Gastrocnemius medialis (tissue), 4 donors: ENCODE measurements around the gene SLC1A4. TPM values are rescaled to one million over a fixed set of nuclear protein-coding genes. Genes with fewer than 3 reads are reported as not detected.

Experiments
- ATAC-seq, 2 donors: fragments of 150-250 bp; one replicate each; pipeline ENCODE4 v1.9.1; 2016
- DNase-seq, 2 donors: peaks; one replicate each; pipeline ENCODE4 v3.0.0-alpha.2; 2019
- H3K27ac ChIP-seq, 4 donors: fragments of 200-600 bp; sonication (generic); 1 replicate in 1 of 4; 2 replicates in 3 of 4; pipeline ENCODE4 v1.5.1; 2016 to 2018; ENCODE audit warnings: mild to moderate bottlenecking in 2 of 4, moderate library complexity in 1 of 4
- H3K27me3 ChIP-seq, 3 donors: fragments of 200-600 bp; sonication (generic) in 2 of 3; 1 replicate in 1 of 3; 2 replicates in 2 of 3; pipeline versions ENCODE4 v1.5.1 to v1.6.0; 2016 to 2019; ENCODE audit warnings: mild to moderate bottlenecking in 1 of 3, moderate library complexity in 1 of 3
- H3K36me3 ChIP-seq, 2 donors: fragments of 200-600 bp; sonication (generic) in 1 of 2; one replicate each; pipeline ENCODE4 v1.5.1; 2017 to 2018
- H3K4me1 ChIP-seq, 2 donors: fragments of 200-600 bp; sonication (generic) in 1 of 2; one replicate each; pipeline ENCODE4 v1.5.1; 2016 to 2017; ENCODE audit warnings: mild to moderate bottlenecking in 2 of 2
- H3K4me3 ChIP-seq, 4 donors: fragments of 200-600 bp; sonication (generic) in 3 of 4; 1 replicate in 1 of 4; 2 replicates in 3 of 4; pipeline ENCODE4 v1.5.1; 2016 to 2019; ENCODE audit warnings: mild to moderate bottlenecking in 2 of 4
- H3K9me3 ChIP-seq, 3 donors: fragments of 200-600 bp; sonication (generic) in 2 of 3; 1 replicate in 1 of 3; 2 replicates in 2 of 3; pipeline ENCODE4 v1.5.1; 2016 to 2019
- POLR2A ChIP-seq, 2 donors: fragments of 450-650 bp; IDR thresholded peaks; one replicate each; pipeline ENCODE4 v1.6.1; 2017; ENCODE audit warnings: antibody characterized with exemption in 2 of 2, mild to moderate bottlenecking in 2 of 2, moderate library complexity in 2 of 2
- in situ Hi-C, 4 donors: fragments of 200-750 bp; cut with MboI; loops; one replicate each; pipeline versions ENCODE4 v1.15.0 to v1.8.0; 2017; ENCODE audit warnings: low sequenced_read_pairs in 4 of 4
- intact Hi-C: fragments of 100-400 bp; cut with DNase I; formaldehyde crosslinking; loops from one replicate; pipeline ENCODE4 v1.15.1; 2023; ENCODE audit warnings: low total_unique reads
- total RNA-seq, 4 donors: library from RNA; depleted of rRNA; stranded (reverse); fragments of >200 nt; gene quantifications; one replicate each; pipeline versions ENCODE4 v1.1.0 to v1.2.3, GENCODE V29; 2016
- TF ChIP-seq, protein P1 (sequence below), 5 experiments: fragments of 450-650 bp in 3 of 5; fragments of 200-600 bp in 2 of 5; sonication (generic) in 2 of 5; IDR thresholded peaks in 4 of 5; conservative IDR thresholded peaks in 1 of 5; 1 replicate in 4 of 5; 2 replicates in 1 of 5; pipeline ENCODE4 v1.5.1; 2016 to 2019; ENCODE audit warnings: antibody characterized with exemption in 5 of 5, mild to moderate bottlenecking in 3 of 5, moderate library complexity in 3 of 5

SLC1A4 gene
- total RNA-seq, 4 donors from 2014 or later: 5.4 to 54.1 (median 14.1) TPM

DNA sequence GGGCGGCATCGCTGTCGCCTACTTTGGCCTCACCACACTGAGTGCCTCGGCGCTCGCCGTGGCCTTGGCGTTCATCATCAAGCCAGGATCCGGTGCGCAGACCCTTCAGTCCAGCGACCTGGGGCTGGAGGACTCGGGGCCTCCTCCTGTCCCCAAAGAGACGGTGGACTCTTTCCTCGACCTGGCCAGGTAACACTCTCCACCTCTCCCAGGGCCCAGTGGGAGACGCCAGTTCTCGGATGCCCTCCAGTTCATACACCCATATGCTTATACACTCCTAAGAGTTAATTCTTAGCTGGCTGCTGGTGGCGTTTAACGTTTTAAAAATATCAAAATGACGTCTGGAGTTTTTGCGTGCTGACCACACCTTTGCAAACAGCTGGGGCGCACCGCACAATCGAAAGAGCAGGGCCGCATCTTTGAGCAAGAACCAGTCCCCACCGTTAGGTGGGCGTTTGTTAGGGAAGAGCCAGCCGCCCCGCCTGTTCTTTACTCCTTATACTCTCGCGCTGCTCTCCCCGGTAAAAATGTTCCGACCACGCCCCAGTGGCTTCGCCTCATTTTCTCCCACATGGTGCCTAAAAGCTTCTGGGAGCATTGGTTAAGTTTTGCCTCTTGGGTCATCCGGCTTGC is 899 bp downstream of the SLC1A4 start:
- intact Hi-C loops (loop anchor here (2.0 to 10.0 kb wide), 6 partner anchors 52 to 442 kb away; partner anchors contain the start of genes CEP68, RAB1A, SERTAD2 and SPRED2), in situ Hi-C loops (loop anchor here in 1 of 4 donors (10.0 kb wide), 1 partner anchor 55 kb away; no protein-coding TSS in a partner anchor)
- Histone ChIP-seq H3K27me3 (no peaks in the 10 kb centered on the region), H3K9me3 (no peaks in the 10 kb centered on the region), H3K4me1 (peaks cover 59% of the 10 kb centered on the region in 2 donors), H3K4me3 (peak overlapping the region; percentile 73 to 99 (median 92)), H3K27ac (peak overlapping the region; percentile 89 to 97 (median 96)), H3K36me3 (no peaks in the 10 kb centered on the region)
- ATAC-seq: peak; percentile 0 to 28
- TF ChIP-seq, protein P1, sequence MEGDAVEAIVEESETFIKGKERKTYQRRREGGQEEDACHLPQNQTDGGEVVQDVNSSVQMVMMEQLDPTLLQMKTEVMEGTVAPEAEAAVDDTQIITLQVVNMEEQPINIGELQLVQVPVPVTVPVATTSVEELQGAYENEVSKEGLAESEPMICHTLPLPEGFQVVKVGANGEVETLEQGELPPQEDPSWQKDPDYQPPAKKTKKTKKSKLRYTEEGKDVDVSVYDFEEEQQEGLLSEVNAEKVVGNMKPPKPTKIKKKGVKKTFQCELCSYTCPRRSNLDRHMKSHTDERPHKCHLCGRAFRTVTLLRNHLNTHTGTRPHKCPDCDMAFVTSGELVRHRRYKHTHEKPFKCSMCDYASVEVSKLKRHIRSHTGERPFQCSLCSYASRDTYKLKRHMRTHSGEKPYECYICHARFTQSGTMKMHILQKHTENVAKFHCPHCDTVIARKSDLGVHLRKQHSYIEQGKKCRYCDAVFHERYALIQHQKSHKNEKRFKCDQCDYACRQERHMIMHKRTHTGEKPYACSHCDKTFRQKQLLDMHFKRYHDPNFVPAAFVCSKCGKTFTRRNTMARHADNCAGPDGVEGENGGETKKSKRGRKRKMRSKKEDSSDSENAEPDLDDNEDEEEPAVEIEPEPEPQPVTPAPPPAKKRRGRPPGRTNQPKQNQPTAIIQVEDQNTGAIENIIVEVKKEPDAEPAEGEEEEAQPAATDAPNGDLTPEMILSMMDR (IDR thresholded peaks at IDR 0.05 in 4 of 5, conservative IDR thresholded peaks at IDR 0.05 in 1 of 5): no peak
- TF ChIP-seq POLR2A (IDR thresholded peaks at IDR 0.05): peak in 1 of 2 donors; percentile 27
- DNase-seq: peak in 1 of 2 donors; percentile 58

DNA sequence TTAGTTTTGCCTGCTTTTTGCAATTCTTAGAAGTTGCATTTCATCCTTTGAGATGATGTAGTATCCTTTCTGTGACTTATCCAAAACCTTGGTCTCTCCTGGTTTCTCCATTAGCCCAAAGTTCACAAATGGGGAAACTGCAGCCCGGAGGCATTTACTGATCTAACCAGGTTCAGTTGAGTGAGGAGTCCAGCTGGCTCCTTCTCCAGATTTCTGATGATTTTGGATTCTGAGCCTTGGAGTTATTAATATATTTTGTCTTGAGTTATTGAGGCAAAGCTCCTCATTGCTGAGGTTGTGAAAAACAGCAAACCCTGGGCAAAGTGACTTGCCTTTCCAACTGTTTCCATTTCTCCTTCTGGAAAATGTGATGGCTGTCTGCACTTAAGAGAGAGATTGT is 1.7 kb downstream of the SLC1A4 start:
- H3K36me3 ChIP-seq: no peaks in the 10 kb centered on the region
- TF ChIP-seq, protein P1 (IDR thresholded peaks at IDR 0.05 in 4 of 5, conservative IDR thresholded peaks at IDR 0.05 in 1 of 5): no peak
- no peak for TF ChIP-seq POLR2A (IDR thresholded peaks at IDR 0.05)
- peak overlapping the region; percentile 89 to 97 (median 96) for H3K27ac ChIP-seq
- peak overlapping the region; percentile 73 to 99 (median 92) for H3K4me3 ChIP-seq
- in situ Hi-C loops (loop anchor here in 1 of 4 donors (10.0 kb wide), 1 partner anchor 54 kb away; no protein-coding TSS in a partner anchor), intact Hi-C loops (no loop called here)
- no peaks in the 10 kb centered on the region for H3K9me3 ChIP-seq
- H3K4me1 ChIP-seq: peaks cover 52 to 53% of the 10 kb centered on the region in 2 donors
- ATAC-seq (no peak), DNase-seq (no peak)
- no peaks in the 10 kb centered on the region for H3K27me3 ChIP-seq

DNA sequence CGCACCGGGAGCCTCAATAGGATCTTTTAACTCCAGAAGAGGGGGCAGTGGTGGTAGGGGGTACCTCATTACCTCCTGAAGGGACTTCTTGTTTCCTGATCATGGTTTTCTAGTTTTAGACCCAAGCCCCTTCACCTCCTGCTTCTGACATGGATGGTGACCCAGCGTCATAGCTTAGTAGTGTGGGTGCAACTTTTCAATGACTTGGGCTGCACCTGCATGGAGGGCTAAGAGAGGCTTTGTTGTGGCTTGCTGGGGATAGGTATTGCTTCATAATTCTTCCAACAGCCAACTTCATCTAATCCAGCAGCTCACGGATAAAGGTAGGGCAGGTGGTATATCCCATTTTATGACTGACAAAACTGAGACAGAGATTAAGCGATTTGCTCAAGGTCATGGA is 3.0 kb downstream of the SLC1A4 start:
- in situ Hi-C loops: loop anchor here in 1 of 4 donors (10.0 kb wide), 1 partner anchor 53 kb away; no protein-coding TSS in a partner anchor

DNA sequence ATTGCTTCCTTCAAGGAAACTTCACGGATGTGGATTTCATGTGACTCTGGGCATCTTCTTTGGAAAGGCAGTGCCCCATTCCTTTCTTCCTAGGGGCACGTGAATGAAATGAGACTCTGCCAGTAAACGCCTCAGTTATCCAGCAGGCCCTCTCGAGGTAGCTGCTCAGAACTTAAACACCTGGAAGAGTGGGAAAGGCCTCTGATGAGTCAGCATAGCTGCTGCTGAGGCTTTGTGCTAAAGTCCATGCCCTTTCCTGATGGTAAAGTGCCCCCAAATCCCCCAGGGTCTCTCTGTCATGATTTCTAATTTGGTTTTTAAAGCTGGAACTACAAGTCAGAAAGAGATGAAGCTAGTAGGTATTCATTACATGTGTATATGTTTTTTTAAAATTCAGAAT is 3.8 kb downstream of the SLC1A4 start:
- Histone ChIP-seq H3K4me3 (no peak overlapping the region), H3K36me3 (no peaks in the 10 kb centered on the region), H3K4me1 (peaks cover 51 to 56% of the 10 kb centered on the region in 2 donors), H3K27me3 (no peaks in the 10 kb centered on the region), H3K9me3 (no peaks in the 10 kb centered on the region), H3K27ac (peak overlapping the region in 3 of 4 donors; percentile 26 to 96 (median 78))
- TF ChIP-seq POLR2A (IDR thresholded peaks at IDR 0.05): no peak
- TF ChIP-seq, protein P1 (IDR thresholded peaks at IDR 0.05 in 4 of 5, conservative IDR thresholded peaks at IDR 0.05 in 1 of 5): no peak
- no peak for ATAC-seq
- in situ Hi-C loops: loop anchor here in 1 of 4 donors (10.0 kb wide), 1 partner anchor 52 kb away; no protein-coding TSS in a partner anchor
- DNase-seq: no peak
- intact Hi-C loops: no loop called here

More for the DNA sequence above, 3.0 kb downstream of the SLC1A4 start:
- no peaks in the 10 kb centered on the region for H3K36me3 ChIP-seq
- ATAC-seq: no peak
- H3K27me3 ChIP-seq: no peaks in the 10 kb centered on the region
- no peak for DNase-seq
- intact Hi-C loops: no loop called here
- TF ChIP-seq POLR2A (IDR thresholded peaks at IDR 0.05): no peak
- TF ChIP-seq, protein P1 (IDR thresholded peaks at IDR 0.05 in 4 of 5, conservative IDR thresholded peaks at IDR 0.05 in 1 of 5): no peak
- H3K4me1 ChIP-seq: peaks cover 52% of the 10 kb centered on the region in 2 donors
- no peaks in the 10 kb centered on the region for H3K9me3 ChIP-seq
- H3K27ac ChIP-seq: peak overlapping the region in 3 of 4 donors; percentile 26 to 96 (median 78)
- no peak overlapping the region for H3K4me3 ChIP-seq
